PFSK-1 (cell line): ENCODE measurements around the gene FIBP.

Source experiments
- FOXP2 ChIP-seq: optimal IDR thresholded peaks from 2 replicates; pipeline ENCODE3; 2011; ENCODE audit warnings: borderline replicate concordance, control low read depth, inconsistent platforms; ENCODE audit not compliant: insufficient read depth; ENCODE audit errors: extremely low read length, extremely low read depth
- POLR2AphosphoS5 ChIP-seq: IDR thresholded peaks from 2 replicates; pipeline ENCODE4 v1.6.1; 2012; ENCODE audit warnings: low read depth, mild to moderate bottlenecking, control low read depth, low read length, moderate library complexity
- SIN3A ChIP-seq: IDR thresholded peaks from 2 replicates; pipeline ENCODE4 v1.6.1; 2012; ENCODE audit warnings: mild to moderate bottlenecking, low read length, moderate library complexity, borderline replicate concordance; ENCODE audit not compliant: insufficient read depth
- TAF1 ChIP-seq: IDR thresholded peaks from 2 replicates; pipeline ENCODE4 v1.6.1; 2012; ENCODE audit warnings: low read length, control low read depth, borderline replicate concordance; ENCODE audit not compliant: insufficient read depth
- TF ChIP-seq, protein P1 (sequence below), 2 experiments: IDR thresholded peaks; 2 replicates each; pipeline versions ENCODE4 v1.6.1 to v1.8.0; 2011 to 2012; ENCODE audit warnings: low read depth in 2 of 2, low read length in 2 of 2, control low read depth in 1 of 2, inconsistent platforms in 1 of 2, mild to moderate bottlenecking in 1 of 2, moderate library complexity in 1 of 2; ENCODE audit not compliant: insufficient read depth in 1 of 2

The FIBP gene

DNA sequence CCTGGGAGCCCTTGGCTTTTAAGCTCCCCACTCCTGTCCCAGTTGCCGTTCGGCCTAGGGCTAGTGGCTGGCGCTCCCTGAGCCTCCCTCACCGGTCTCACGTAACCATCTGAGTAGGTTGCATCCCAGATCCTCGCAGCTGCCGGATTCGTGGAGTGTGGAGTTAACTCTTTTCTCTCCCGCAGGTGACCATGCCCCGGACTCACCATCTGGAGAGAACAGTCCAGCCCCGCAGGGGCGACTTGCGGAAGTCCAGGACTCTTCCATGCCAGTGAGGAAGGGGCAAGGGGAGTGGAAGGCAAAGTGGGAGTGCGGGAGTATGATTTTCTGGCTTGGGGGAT lies 27.1 kb downstream of the FIBP start:
- TF ChIP-seq SIN3A (peak; percentile 10; the same call in 1 of the 2 replicates), POLR2AphosphoS5 (no peak), FOXP2 (no peak)
- TF ChIP-seq, protein P1, sequence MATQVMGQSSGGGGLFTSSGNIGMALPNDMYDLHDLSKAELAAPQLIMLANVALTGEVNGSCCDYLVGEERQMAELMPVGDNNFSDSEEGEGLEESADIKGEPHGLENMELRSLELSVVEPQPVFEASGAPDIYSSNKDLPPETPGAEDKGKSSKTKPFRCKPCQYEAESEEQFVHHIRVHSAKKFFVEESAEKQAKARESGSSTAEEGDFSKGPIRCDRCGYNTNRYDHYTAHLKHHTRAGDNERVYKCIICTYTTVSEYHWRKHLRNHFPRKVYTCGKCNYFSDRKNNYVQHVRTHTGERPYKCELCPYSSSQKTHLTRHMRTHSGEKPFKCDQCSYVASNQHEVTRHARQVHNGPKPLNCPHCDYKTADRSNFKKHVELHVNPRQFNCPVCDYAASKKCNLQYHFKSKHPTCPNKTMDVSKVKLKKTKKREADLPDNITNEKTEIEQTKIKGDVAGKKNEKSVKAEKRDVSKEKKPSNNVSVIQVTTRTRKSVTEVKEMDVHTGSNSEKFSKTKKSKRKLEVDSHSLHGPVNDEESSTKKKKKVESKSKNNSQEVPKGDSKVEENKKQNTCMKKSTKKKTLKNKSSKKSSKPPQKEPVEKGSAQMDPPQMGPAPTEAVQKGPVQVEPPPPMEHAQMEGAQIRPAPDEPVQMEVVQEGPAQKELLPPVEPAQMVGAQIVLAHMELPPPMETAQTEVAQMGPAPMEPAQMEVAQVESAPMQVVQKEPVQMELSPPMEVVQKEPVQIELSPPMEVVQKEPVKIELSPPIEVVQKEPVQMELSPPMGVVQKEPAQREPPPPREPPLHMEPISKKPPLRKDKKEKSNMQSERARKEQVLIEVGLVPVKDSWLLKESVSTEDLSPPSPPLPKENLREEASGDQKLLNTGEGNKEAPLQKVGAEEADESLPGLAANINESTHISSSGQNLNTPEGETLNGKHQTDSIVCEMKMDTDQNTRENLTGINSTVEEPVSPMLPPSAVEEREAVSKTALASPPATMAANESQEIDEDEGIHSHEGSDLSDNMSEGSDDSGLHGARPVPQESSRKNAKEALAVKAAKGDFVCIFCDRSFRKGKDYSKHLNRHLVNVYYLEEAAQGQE (IDR thresholded peaks at IDR 0.05; ENCODE audit: insufficient read depth in 1 of 2, low read depth in 2 of 2, low read length in 2 of 2), result no peak

DNA sequence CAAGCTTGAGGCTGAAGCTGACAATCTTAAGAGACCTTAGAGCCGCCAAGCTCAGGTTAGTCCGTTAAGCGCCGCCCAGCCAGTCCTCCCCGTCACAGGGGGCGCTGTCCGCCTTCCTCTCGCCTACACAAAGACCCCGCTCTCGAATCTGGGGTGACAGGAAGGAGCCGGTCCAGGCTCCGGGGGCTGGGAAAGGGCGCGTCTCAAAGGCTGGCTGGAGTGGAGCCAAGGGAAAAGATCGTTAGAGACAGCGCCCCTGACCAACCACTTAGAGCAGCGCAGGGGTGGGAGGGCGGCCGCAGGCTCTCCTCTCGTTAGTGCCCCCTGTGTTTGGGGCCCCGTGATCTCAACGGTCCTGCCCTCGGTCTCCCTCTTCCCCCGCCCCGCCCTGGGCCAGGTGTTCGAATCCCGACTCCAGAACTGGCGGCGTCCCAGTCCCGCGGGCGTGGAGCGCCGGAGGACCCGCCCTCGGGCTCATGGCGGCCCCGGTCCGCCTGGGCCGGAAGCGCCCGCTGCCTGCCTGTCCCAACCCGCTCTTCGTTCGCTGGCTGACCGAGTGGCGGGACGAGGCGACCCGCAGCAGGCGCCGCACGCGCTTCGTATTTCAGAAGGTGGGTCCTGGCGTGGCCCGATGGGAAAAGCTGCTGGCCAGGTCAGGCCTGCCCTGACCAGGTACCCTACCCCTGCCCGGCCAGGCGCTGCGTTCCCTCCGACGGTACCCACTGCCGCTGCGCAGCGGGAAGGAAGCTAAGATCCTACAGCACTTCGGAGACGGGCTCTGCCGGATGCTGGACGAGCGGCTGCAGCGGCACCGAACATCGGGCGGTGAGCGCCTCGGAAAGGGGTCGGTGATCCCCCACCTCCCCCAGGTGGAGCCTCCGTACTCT lies 27.8 kb downstream of the FIBP start, which contains the start of gene MUS81:
Gene MUS81, plus strand, starts transcription at position 156 of the 887 bp plus-strand sequence. Its CDS starts 321 bp downstream, at position 477.
- TF ChIP-seq SIN3A (peak; percentile 7; the same call in 1 of the 2 replicates), FOXP2 (no peak), TAF1 (peak; percentile 67), POLR2AphosphoS5 (peak; percentile 65; the same call in 1 of the 2 replicates)
- TF ChIP-seq, protein P1 (IDR thresholded peaks at IDR 0.05; ENCODE audit: insufficient read depth in 1 of 2, low read depth in 2 of 2, low read length in 2 of 2), result no peak

DNA sequence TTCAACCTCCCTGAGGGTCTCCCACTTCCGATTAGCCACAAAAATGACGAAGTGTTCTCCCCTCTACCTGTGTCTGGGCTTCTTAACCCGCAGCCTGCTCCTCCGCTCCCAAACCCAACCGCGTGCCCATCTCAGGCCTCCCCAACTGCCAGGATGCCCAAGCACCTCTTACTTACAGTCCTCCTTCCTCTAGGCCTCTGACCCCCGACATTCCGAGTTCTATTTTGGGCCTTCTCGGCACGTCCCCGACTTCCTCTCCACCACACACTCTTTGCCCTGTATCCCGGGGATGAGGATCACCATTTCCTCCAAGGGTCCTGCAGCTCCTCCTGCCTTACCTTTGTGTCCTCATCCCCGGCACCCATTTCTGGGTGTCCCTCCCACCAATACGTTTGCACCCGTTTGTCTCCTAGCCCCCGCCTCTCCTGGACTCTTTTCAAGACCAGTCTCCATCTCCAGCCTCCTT lies 28.4 kb downstream of the FIBP start:
- TF ChIP-seq FOXP2 (no peak), SIN3A (0 out of 2 replicates have a peak, but pooled peaks have one; percentile 10), POLR2AphosphoS5 (no peak)
- TF ChIP-seq, protein P1 (IDR thresholded peaks at IDR 0.05; ENCODE audit: insufficient read depth in 1 of 2, low read depth in 2 of 2, low read length in 2 of 2), result no peak

DNA sequence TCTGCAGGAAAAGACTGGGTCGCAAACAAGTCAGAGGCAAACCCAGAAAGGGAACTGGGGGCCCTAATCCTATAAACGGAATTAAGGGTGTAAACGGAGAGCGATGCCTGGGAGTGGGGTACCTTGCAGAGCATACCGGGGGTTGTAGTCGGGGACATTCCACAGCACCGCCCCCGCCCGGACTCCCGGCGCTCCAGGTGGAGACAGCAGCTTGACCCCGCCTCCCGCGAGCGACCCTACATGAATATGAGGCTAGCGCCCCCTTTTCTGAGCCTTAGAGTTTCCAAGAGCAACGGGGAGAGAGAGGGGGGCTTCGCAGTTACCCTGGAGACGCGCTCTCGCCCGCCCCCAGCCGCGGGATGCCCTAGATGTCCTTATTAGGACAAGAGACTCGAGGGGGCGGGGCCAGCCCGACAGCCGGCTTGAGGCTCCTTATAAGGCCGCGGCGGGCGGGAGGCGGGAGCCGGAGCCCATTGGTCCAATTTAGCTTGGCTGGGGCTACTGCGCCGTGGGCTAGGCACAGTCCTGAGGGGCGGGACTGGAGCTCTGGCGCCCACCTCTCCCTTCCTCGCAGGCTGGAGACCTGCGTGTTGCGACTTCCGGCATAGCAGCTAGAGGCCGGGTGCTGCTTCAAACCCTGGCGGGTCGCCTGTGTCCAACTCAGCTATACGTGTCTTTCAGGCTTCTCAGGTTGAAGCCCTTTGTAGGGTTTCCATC lies 29.0 kb downstream of the FIBP start:
- TF ChIP-seq SIN3A (no peak), POLR2AphosphoS5 (peak; percentile 83), TAF1 (peak; percentile 85; the same call in 1 of the 2 replicates)
- TF ChIP-seq, protein P1 (IDR thresholded peaks at IDR 0.05; ENCODE audit: insufficient read depth in 1 of 2, low read depth in 2 of 2, low read length in 2 of 2), result peak in 1 of 2 experiments; percentile 5; a peak in 1 of 4 replicates
